ENCODE measurements around the gene PHF19. TPM values are rescaled to one million over a fixed set of nuclear protein-coding genes. Genes with fewer than 3 reads are reported as not detected.

Gene PHF19
- total and polyA plus RNA-seq, 2 experiments from 2014 or later, result 16.8 to 31.0 TPM

DNA sequence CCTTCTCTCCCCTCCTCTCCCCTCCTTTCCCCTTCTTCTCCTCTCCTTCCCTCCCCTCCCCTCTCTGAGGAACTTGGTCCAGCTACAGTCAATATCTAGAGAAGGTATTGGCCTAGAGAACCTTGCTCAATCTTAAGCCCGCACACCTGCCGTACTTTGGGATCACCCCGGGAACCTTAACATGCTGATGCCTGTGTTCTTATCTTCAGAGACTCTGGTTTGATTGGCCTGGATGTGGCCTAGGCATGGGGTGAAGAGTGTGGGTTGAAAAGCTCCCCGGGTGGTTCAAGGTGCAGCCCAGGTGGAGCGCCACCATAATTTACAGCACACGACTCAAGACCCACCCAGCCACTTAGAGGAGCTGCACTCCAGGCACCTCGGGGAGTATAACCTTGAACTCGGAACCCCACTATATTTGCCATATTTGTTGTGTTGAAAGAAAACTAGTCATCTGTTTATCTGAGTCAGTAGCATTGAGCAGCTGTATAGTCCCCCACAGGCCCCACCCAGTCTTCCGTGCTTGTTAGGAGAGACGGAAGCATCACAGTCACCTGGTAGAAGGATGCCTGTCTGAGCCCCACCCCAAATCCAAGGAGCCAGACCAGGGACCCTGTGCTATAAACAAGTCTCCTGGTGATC, 14.4 kb upstream of the PHF19 start:
- DNase-seq (ENCODE audit: low spot score) (no peak), ATAC-seq (no peak)
- Histone ChIP-seq H4K20me1 (replicated peaks; ENCODE audit: insufficient read depth) (no peaks in the 10 kb centered on the region), H3K79me2 (replicated peaks; ENCODE audit: insufficient read depth) (no peaks in the 10 kb centered on the region), H3K27me3 (ENCODE audit: insufficient read depth) (peaks cover 21% of the 10 kb centered on the region), H2AFZ (peak overlapping the region; percentile 85), H3K4me2 (no peak overlapping the region), H3K9me2 (ENCODE audit: insufficient read depth) (no peaks in the 10 kb centered on the region), H3K36me3 (ENCODE audit: insufficient read depth) (no peaks in the 10 kb centered on the region), H3K27ac (ENCODE audit: low read depth) (no peak overlapping the region), H3F3A (replicated peaks; ENCODE audit: low read depth) (peaks cover 8% of the 10 kb centered on the region), H3K4me3 (no peak overlapping the region), H3K4me1 (ENCODE audit: insufficient read depth) (peaks cover 6% of the 10 kb centered on the region; the same call in 1 of the 2 replicates)
- Mint-ChIP-seq H3K4me3 (no peak overlapping the region), H3K36me3 (ENCODE audit: low read depth) (no peaks in the 10 kb centered on the region), H3K9me3 (no peaks in the 10 kb centered on the region), H3K4me1 (peaks cover 15% of the 10 kb centered on the region), H3K27ac (no peak overlapping the region; the same call in 1 of the 2 replicates), H3K27me3 (ENCODE audit: insufficient read depth, low read depth, poor library complexity) (peaks cover 17% of the 10 kb centered on the region)
- TF ChIP-seq CREB1 (CRISPR knock-in tag; IDR thresholded peaks at IDR 0.05; ENCODE audit: low read depth), result no peak
- no peak for TF ChIP-seq REST (IDR thresholded peaks at IDR 0.05; ENCODE audit: unreplicated experiment)
- no peak for TF ChIP-seq ZNF114 (CRISPR knock-in tag; IDR thresholded peaks at IDR 0.05)
- no peak for TF ChIP-seq POLR2AphosphoS5 (IDR thresholded peaks at IDR 0.05; ENCODE audit: low read depth)
- no peak for TF ChIP-seq CTCF (conservative IDR thresholded peaks at IDR 0.05; ENCODE audit: low read depth in 2 of 2)
- no peak for TF ChIP-seq NANOG (IDR thresholded peaks at IDR 0.05; ENCODE audit: borderline replicate concordance)
- TF ChIP-seq EZH2 (IDR thresholded peaks at IDR 0.05; ENCODE audit: low read depth, unreplicated experiment), result no peak

DNA sequence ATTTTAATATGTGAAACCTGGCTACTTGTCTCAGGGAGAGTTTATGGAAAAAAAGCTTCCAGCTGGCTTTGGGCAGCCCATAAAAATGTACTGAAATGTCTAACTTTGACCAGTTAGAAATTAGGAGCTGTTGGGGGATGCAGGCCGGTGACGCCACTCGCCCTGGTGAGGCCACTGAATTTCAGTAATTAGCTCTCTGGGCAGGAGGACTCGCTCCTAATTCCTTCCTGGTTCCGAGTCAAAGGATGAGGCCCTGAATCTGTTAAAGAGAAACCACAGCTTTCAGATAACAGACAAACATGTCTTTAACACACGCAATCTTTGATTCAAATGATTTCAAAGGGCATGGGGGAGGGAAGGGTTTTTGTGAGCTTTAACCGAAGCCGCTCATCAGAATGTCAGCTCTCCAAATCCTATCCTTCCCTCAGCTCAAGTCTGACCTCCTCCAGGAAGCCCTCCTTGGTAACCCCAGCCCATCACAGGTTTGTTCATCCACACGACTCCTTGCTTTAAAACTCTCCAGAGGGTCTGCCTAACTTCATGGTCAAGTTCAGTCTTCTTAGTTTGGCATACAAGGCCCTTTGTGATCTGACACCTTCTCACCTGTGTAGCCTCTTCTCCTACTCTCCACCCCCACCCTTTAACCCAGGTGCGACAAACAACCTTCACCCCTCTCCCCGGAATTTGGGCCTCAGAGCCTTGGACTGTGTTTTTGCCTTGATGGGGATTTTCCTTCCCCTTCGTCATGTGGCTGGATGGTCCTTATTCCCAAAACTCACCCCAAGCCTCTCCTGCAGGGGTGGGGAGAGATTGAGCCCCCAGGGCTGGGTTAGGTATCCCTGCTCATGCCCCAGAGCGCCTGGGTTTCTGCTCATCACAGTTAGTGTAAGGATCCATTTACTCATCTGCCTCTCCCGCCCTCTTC, 13.6 kb upstream of the PHF19 start:
- Mint-ChIP-seq H3K27me3 (ENCODE audit: insufficient read depth, low read depth, poor library complexity) (peaks cover 19% of the 10 kb centered on the region), H3K9me3 (no peaks in the 10 kb centered on the region), H3K27ac (no peak overlapping the region), H3K4me1 (peaks cover 20% of the 10 kb centered on the region), H3K4me3 (no peak overlapping the region), H3K36me3 (ENCODE audit: low read depth) (no peaks in the 10 kb centered on the region)
- Histone ChIP-seq H3K27ac (ENCODE audit: low read depth) (no peak overlapping the region), H3K4me1 (ENCODE audit: insufficient read depth) (peaks cover 6% of the 10 kb centered on the region; the same call in 1 of the 2 replicates), H2AFZ (peak overlapping the region; percentile 11), H3K27me3 (ENCODE audit: insufficient read depth) (peaks cover 21% of the 10 kb centered on the region), H3K4me3 (no peak overlapping the region), H3K4me2 (no peak overlapping the region), H3F3A (replicated peaks; ENCODE audit: low read depth) (peaks cover 8% of the 10 kb centered on the region; the same call in 1 of the 2 replicates), H3K36me3 (ENCODE audit: insufficient read depth) (no peaks in the 10 kb centered on the region), H4K20me1 (replicated peaks; ENCODE audit: insufficient read depth) (no peaks in the 10 kb centered on the region), H3K79me2 (replicated peaks; ENCODE audit: insufficient read depth) (no peaks in the 10 kb centered on the region), H3K9me2 (ENCODE audit: insufficient read depth) (no peaks in the 10 kb centered on the region)
- ATAC-seq, result no peak
- no peak for DNase-seq (ENCODE audit: low spot score)
- TF ChIP-seq POLR2AphosphoS5 (IDR thresholded peaks at IDR 0.05; ENCODE audit: low read depth) (no peak), REST (IDR thresholded peaks at IDR 0.05; ENCODE audit: unreplicated experiment) (no peak), JUNB (IDR thresholded peaks at IDR 0.05; ENCODE audit: unreplicated experiment) (no peak), CREB1 (CRISPR knock-in tag; IDR thresholded peaks at IDR 0.05; ENCODE audit: low read depth) (no peak)

All from GM23338 (cell line).